ENCODE measurements around the gene DRC7.

DNA sequence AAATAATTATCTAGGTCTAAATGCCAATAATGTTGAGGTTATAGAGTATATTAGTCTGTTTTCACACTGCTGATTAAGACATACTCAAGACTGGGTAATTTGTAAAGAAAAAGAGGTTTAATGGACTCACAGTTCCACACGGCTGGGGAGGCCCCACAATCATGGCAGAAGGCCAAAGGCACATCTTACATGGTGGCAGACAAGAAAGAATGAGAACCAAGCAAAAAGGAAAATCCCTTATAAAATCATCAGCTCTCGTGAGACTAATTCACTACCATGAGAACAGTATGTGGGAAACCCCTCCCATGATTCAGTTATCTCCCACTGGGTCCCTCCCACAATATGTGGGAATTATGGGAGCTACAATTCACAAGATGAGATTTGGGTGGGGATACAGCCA is 38.1 kb downstream of the DRC7 start:
- TF ChIP-seq EZH2phosphoT487 (IDR thresholded peaks at IDR 0.05; ENCODE audit: insufficient read depth, low read depth) (no peak), EZH2 (IDR thresholded peaks at IDR 0.05; ENCODE audit: insufficient read depth, poor library complexity, severe bottlenecking) (no peak)

Measured in GM23248 (cell line).